Renal cortex interstitium (tissue), 11 donors: ENCODE data around the gene SORCS2. TPM values are rescaled to one million over a fixed set of nuclear protein-coding genes. Genes with fewer than 3 reads are reported as not detected.
A peak's percentile ranks its signal among the peaks of the same experiment; 100 is the strongest.

Source experiments
- DNase-seq, 11 donors: peaks; one replicate each; pipeline ENCODE4 v3.0.0-alpha.2; 2013; ENCODE audit warnings: low read depth in 9 of 11, low spot score in 4 of 11; ENCODE audit errors: extremely low read depth in 1 of 11
- polyA plus RNA-seq, 3 donors: library from polyadenylated mRNA; unstranded; fragments of 120-200 nt; gene quantifications; one replicate each; pipeline ENCODE4 v1.2.1, GENCODE V29; 2013; ENCODE audit not compliant: insufficient read length in 3 of 3

The SORCS2 gene
- polyA plus RNA-seq, 3 donors, result 8.3 to 13.3 (median 9.9) TPM

- DNase-seq, result no peak
These were observed 196.3 kb downstream of the SORCS2 start for GRCh38 chr4:7388627-7389026.

DNA sequence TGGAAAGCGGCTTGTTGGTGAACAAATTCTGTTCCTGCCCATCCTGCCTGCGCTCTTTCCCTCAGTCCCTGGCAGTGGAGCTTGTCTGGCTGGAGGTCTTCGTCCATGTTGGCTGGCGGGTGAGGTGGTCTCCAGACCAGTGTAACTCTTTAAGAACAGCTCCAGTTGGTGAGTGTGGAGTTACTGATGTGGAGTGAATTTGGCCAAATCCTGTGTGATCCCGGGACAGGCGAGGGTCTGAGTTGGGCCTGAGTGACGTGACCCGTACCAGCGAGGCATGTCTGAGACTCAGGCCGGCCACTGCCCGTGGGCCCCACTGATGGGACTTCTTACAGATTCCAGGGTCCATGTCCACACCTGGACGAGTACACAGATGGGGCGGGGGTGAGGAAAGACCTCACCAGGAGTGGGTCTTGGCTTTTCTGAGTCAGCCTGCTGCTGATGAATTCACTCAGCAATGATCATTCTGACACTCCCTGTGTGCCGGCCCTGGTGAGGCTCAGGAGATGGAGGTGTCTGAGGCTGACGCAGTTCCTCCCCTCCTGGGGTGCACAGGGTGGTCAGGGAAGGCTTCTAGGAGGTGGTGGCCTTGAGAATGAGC, 196.9 kb downstream of the SORCS2 start:
- DNase-seq, result no peak

DNA sequence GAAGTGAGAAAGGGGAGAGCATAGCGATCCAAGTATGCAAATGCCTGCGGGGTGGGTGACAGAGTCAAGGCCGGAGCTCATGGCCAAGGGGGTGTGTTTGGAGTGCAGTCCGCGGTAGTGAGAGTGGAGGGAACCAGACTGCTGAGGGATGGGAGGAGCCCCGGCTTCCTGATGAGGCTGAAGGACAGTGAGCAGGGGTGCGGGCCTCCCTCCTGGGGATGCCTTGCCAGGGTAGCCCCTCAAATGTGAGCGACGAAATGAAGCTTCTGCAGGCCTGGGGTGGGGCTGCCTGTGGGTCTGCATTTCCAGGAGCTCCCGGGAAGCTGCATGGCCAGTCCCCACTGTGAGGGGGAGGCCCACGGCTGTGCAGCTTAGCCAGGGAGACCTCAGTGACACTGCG, 197.4 kb downstream of the SORCS2 start:
- DNase-seq, result no peak

DNA sequence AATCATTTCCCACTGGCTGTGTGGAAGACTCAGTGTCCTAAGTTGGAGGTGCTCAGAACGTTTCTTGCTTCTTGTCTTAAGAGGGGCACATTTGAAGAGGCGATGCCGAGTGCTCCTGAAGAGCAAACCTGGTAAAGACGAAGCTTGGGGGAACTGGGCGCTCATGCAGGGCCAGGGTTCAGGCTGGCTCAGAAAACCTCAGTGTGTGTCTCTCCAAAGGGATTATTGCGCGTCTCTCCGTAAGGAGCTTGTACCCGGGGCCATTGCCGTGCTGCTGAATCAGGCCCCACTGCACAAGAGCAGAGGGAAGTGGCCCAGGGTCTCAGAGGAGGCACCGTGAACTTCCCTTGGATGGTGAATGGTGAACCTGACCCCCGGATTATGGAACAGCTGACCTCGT, 198.0 kb downstream of the SORCS2 start:
- no peak for DNase-seq

DNA sequence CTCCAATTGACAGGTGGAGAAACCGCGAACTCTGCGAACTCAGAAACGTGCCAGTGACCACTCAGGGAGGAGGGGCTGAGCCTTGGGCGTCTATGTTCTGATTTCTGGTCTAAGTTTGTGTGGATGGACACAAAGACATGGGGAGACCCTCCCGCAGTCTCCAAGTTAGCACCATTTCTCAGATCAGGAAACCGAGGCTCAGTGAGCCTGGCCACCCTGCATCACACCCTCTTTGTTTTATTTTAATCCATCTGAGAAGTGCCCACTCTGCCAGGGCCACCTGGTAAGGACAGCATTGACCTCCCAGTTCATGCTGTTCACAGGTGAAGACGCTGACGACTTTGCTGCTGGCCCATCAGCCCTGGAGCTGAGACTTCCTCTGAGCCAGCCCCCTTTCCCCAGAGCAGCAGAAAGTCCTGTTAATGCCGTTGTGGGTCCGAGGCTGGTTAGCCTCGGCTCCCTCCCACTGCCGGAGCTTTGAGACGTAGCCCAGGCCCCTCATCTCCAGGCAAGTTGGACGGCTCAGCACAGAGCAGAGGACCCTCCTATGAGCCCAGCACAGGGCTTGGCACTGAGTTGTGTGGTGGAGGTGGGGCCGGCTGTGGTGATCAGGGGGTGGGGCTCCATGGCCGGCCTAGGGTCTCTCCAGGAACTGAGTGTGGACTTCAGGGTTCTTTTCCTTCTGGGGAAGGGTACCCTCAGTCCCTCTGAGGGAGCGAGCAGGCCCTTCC, 198.7 kb downstream of the SORCS2 start:
- DNase-seq, result no peak

DNA sequence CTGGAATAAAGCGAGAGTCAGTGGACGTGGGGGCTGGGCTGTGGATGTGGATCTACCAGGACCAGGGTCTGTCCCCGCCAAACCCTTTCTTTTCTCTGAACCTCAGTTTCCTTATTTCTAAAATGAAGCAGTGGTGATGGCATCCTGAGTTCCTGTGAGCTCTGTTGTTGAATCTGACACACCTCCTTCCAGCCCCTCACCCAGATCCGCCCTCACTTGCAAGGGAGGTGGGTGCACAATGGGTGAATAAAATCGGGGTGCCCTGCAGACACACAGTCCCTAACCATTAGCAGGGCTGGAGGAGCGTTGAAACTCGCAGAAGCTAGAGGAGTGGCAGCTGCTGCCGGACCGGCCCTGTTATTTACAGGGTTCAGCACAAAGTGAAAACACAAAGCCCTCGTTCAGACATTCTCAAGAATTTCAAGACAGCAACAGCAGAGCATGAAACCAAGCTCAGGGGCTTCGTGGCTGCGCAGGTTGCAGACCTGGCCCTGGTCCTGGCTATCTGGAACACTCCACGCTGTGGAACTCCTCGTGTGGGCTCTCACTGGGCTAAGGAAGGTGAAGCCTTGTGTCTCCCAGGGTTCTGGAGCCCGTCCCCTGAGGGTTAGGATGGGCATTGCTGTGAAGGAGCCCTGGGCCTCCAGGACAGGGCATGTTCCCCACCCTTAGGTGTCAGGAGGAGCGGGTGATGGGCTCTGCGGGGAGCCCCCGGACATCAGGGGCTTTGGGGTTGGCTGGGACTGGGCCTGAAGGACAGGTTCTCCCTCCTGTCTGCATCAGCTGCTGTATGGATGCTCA, 199.5 kb downstream of the SORCS2 start:
- no peak for DNase-seq

- DNase-seq, result peak in 2 of 11 donors; percentile 38 to 42
These were observed 200.4 kb downstream of the SORCS2 start for GRCh38 chr4:7392438-7393421.

DNA sequence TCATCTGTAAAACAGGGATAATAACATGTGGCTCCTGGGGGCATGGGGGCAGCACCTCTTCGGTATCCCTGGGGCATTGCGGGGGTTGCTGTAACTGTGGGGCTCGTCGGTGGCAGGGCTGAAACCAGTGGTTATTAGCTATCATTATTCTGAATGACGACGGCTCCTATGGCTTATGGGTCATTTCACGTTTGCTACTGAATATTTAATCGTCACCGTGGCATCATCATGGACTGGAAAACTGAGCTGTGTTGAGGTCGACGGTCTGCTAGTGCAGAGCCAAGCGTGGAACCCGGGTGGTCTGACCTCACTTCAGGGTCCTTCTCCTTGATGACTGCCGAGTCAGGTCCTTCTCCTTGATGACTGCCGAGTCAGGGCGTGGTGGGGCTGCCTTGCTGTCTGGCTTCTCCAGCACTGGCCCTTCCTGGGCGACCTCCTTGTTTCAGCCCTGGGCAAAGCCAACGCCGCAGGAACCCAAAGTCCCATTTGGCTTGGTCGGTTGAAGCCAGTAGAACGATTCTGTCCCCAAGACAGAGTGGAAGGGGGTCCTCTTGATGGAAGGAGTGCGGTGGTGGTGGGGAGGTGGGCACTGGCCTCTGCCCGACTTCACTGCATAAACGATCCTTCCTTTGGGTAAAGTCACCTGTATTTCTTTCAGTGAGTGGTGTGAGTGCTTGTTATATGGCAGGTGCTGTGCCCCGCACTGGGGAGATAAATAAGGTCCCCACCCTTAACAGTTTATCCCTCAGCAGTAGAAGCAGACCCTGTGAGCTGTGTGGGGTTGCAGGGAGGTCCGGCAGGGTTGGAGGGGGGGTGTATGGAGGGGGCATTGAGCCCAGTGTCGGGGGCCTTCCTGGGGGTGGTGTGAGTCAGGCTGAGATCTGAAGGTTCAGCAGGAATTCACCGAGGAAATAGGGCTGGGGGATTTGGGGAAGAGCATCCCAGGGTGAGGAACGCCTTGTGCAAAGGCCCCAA, 201.6 kb downstream of the SORCS2 start:
- DNase-seq, result no peak

- no peak for DNase-seq
These were observed 202.5 kb downstream of the SORCS2 start for GRCh38 chr4:7394681-7395451.

- DNase-seq, result no peak
These were observed 203.3 kb downstream of the SORCS2 start for GRCh38 chr4:7395645-7396044.

GRCh38 chr4:7396186-7396910, 204.0 kb downstream of the SORCS2 start:
- no peak for DNase-seq

DNA sequence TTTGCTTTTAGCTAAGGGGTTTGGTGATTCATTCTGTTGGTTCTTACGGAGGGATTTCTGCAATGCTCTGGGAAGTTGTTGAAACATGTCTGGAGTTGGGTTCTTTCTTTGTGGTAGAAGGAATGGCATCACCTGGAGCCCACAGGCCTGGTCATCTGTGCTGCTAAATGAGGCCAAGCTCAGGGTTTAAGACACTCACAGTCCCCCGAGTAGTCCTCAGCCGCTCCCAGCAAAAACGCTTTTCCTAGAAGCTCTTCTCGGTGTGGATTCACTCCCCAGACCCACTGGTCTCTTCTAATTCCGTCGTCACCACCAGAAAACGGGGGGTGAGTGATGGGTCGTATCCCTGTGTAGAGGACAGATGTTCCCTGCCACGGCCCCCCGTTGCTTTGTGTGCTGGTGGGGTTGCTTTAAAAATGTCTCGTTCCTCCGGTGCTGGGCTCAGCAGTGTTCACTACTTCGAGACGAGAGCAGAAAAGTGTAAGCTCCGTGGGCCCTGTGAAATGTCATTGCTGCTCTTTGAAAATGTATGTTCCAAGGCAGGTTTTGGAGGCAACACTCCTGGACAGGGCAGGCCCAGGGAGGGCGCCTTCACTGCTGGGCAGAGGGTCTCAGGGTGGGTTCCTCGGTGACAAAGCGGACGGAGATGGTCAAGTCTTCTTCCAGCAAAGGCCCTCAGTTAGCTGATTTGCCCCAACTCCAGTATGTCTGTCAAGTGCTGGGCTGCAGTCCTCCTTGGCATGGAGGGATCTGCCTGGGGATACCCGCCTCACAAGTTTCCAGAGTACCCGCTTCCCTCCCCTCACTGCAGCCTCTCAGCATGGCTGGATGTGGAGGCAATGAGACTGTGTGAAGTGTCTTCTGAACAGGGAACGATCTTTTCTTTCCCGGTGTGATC, 205.1 kb downstream of the SORCS2 start:
- no peak for DNase-seq

GRCh38 chr4:7398104-7398423, 205.7 kb downstream of the SORCS2 start:
- DNase-seq, result no peak

DNA sequence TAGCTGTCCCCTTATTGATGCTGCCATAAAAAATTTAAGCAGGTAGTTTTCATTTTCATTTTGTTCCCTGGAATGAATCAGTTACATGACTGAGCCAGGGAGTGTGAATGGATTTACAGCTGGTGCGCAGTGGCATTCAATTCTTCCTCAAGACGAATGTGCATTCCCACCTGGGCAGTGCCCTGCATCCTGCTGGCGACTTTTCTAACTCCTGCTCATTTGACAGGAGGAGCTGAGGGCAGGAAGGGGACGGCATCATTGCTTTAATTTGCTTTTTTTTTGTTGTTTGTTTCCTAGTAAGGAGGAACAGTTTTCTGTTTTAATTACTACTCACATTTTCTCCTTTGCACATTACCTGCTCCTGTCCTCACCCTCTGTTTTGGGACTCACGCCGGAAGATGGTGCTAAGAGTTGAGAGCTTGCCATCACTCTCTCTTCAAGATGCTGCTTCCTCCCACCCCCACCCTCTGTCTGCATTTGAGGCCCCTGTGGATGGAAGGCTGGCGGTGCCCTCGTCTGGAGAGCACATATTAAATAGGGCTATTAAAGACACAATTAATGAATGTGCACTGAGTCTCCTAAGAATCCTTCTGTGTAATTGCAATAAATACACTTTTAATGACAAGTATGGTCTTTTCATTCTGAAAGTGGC, 206.6 kb downstream of the SORCS2 start:
- no peak for DNase-seq
